NT2/D1 (cell line): ENCODE data around the gene ST6GALNAC6.

Source experiments
- SUZ12 ChIP-seq: IDR thresholded peaks from 2 replicates; pipeline ENCODE4 v1.6.1; 2011; ENCODE audit not compliant: insufficient read length, insufficient read depth; ENCODE audit errors: extremely low read depth
- YY1 ChIP-seq: IDR thresholded peaks from 2 replicates; pipeline ENCODE4 v1.6.1; 2011; ENCODE audit not compliant: insufficient read length, insufficient read depth
- ZNF274 ChIP-seq: IDR thresholded peaks from 2 replicates; pipeline ENCODE4 v1.6.1; 2011; ENCODE audit warnings: mild to moderate bottlenecking, low read depth, low read length

- TF ChIP-seq ZNF274 (no peak), YY1 (no peak), SUZ12 (no peak)
Measured at GRCh38 chr9:127876764-127877562, 22.4 kb downstream of the ST6GALNAC6 start.
